Measurements from ENCODE around the gene IL12B. TPM values are rescaled to one million over a fixed set of nuclear protein-coding genes. Genes with fewer than 3 reads are reported as not detected.
A peak's percentile ranks its signal among the peaks of the same experiment; 100 is the strongest.
"Not testable (repeated sequence)": the region's sequence is repeated elsewhere in the genome, so short reads cannot be mapped to it uniquely, and the experiment has no call there.

Gene IL12B
- total RNA-seq, 4 donors from 2014 or later: not detected

DNA sequence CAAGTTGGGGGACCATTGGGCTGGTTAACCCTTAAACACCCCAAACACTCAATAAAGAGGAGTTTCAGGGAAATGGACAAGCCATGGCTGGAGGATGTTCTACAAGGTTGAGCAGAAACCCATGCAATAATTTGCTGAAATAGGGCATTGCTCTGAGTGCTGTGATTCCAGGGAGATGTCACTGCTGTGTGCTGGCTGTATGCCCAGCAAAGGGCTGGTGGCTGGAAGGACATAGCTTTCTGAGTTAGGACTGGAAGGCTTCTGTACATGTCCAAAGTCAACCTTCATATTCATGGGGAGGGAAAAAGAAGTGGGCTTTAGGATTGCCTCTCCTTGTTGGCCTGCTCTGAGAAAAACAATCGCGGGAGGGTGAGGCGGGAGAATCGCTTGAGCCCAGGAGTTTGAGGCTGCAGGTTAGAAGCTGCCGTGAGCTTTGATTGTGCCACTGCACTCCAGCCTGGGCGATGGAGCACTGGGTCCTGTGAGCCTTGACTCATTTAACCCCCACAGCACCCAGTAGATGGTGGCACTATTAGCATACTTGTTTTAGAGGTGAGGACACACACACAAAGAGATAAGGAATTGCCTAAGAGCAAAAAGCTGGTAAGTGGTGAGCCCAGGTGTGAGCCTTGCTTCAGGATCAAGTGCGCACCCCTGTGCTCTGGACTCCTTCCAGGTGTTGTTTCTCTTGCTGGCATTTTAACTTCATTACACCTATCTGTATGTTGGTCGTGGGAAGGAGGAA is 20.4 kb downstream of the IL12B start:
- DNase-seq: no peak
- H3K9me3 ChIP-seq: no peaks in the 10 kb centered on the region
- H3K27ac ChIP-seq: no peak overlapping the region
- no peaks in the 10 kb centered on the region for H3K36me3 ChIP-seq
- no peak overlapping the region for H3K4me3 ChIP-seq
- H3K27me3 ChIP-seq: no peaks in the 10 kb centered on the region
- peaks cover 0 to 5% (median 0%) of the 10 kb centered on the region in 4 donors for H3K4me1 ChIP-seq
- TF ChIP-seq, protein P1, sequence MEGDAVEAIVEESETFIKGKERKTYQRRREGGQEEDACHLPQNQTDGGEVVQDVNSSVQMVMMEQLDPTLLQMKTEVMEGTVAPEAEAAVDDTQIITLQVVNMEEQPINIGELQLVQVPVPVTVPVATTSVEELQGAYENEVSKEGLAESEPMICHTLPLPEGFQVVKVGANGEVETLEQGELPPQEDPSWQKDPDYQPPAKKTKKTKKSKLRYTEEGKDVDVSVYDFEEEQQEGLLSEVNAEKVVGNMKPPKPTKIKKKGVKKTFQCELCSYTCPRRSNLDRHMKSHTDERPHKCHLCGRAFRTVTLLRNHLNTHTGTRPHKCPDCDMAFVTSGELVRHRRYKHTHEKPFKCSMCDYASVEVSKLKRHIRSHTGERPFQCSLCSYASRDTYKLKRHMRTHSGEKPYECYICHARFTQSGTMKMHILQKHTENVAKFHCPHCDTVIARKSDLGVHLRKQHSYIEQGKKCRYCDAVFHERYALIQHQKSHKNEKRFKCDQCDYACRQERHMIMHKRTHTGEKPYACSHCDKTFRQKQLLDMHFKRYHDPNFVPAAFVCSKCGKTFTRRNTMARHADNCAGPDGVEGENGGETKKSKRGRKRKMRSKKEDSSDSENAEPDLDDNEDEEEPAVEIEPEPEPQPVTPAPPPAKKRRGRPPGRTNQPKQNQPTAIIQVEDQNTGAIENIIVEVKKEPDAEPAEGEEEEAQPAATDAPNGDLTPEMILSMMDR (IDR thresholded peaks at IDR 0.05): no peak
- no peak for TF ChIP-seq POLR2A (IDR thresholded peaks at IDR 0.05)

DNA sequence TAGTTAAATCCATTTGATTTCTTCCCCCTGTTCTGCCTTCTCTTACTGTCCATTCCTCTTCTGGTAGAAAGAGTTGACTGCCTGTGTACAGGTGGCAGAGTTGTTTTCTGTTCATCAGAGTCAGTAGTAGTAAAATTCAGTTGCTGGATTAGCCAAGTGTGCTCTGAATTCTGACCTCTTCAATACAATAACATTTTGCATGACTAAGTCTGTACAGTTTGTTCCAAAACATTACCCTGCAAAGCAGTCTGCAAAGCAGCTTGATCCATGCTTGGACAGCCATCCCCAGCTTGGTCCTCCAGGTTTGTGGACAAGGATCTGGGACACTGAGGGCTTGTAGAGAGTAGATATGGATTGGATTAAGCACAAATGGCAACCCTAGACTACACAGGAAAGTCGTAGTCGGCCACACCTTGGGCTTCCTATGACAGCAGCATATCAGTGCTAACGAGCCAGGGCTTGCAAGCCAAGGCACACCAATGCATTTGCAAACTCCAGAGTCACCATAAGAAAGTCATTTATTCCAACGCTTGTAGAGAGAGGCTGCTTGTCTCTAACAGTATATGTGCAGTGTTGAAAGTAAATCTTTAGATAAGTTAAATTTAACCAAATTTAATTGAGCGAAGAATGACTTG is 25.2 kb downstream of the IL12B start:
- Histone ChIP-seq H3K27me3 (no peaks in the 10 kb centered on the region), H3K4me3 (no peak overlapping the region), H3K27ac (no peak overlapping the region), H3K9me3 (peaks cover 0 to 9% (median 6%) of the 10 kb centered on the region in 4 donors), H3K4me1 (no peaks in the 10 kb centered on the region), H3K36me3 (no peaks in the 10 kb centered on the region)
- no peak for TF ChIP-seq POLR2A (IDR thresholded peaks at IDR 0.05)
- TF ChIP-seq, protein P1 (IDR thresholded peaks at IDR 0.05): no peak
- DNase-seq: no peak

DNA sequence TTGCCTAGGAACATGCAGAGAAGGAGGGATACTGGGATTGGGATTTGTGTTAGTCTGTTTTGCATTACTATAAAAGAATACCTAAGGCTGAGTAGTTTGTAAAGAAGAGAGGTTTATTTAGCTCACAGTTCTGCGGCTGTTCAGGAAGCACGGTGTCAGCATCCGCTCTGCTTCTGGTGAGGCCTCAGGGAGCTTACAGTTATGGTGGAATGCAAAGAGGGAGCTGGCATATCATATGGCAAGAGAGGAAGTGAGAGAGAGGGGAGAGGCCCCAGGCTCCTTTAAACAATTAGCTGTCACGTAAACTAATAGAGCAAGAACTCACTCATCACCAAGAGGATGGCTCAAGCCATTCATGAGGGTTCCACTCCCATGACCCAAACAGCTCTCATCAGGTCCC is 27.0 kb downstream of the IL12B start:
- H3K4me1 ChIP-seq: no peaks in the 10 kb centered on the region
- H3K4me3 ChIP-seq: no peak overlapping the region
- H3K36me3 ChIP-seq: no peaks in the 10 kb centered on the region
- H3K9me3 ChIP-seq: peaks cover 0 to 12% (median 6%) of the 10 kb centered on the region in 4 donors
- H3K27ac ChIP-seq: no peak overlapping the region
- DNase-seq: no peak
- H3K27me3 ChIP-seq: no peaks in the 10 kb centered on the region
- no peak for TF ChIP-seq POLR2A (IDR thresholded peaks at IDR 0.05)
- TF ChIP-seq, protein P1 (IDR thresholded peaks at IDR 0.05): no peak

DNA sequence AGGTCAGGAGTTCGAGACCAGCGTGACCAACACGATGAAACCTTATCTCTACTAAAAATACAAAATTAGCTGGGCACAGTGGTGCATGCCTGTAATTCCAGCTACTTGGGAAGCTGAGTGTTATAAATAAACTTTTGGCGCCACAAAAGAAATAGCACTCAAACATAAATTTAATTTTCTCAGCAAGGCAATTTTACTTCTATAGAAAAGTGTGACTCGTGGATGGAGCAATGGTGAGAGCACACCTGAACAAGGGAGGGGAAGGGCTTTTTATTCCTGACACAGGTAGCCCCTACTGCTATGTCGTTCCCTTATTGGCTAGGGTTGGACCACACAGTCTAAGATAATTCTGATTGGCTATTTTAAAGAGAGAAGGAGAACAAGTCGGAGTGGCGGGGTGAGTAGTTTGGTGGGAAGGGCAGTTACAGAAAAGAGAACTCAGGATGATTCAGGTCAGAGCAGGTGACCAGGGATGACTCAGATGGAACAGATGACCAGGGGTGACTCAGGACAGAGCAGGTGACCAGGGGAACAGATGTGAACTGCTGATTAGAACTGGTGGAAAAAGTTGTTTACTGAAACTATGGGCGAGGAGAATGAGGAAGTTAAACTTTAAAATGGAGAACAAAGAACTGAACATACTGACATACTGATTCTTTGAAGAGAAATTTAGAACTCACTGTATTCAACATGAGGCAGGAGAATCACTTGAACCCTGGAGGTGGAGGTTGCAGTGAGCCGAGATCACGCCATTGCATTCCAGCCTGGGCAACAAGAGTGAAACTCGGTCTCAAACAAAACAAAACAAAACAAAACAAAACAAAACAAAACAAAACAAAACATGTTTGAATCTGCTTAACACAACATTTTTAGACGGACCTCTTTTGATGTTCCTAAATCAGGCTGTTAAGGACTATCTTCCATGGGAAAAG is 28.1 kb downstream of the IL12B start:
- H3K27me3 ChIP-seq, H3K36me3 ChIP-seq, H3K4me1 ChIP-seq, H3K27ac ChIP-seq, H3K4me3 ChIP-seq: not testable (repeated sequence)
- peak in 1 of 3 donors; percentile 20 for DNase-seq
- peaks cover 0 to 16% (median 6%) of the 10 kb centered on the region in 4 donors for H3K9me3 ChIP-seq

DNA sequence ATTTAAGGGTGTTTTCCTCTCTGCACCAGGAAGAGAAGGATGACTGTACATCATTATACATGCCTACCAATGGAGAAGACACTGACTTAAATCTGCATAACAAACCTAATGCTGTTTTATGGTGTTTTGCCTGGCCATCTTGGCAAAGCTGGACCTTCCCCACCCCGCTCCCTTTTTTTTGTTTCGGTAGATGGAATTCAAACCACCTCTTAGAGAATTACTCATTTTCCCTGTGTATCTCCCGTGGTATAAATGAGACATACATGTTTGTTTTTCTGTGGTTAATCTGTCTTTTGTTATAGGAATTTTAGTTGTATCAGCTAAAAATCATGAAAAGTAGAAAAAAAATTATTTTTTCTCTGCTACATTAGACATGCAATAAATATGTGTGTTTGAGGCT is 28.8 kb downstream of the IL12B start:
- no peaks in the 10 kb centered on the region for H3K36me3 ChIP-seq
- DNase-seq: no peak
- no peaks in the 10 kb centered on the region for H3K4me1 ChIP-seq
- H3K4me3 ChIP-seq: no peak overlapping the region
- peaks cover 0 to 16% (median 6%) of the 10 kb centered on the region in 4 donors for H3K9me3 ChIP-seq
- H3K27ac ChIP-seq: no peak overlapping the region
- no peaks in the 10 kb centered on the region for H3K27me3 ChIP-seq
- no peak for TF ChIP-seq POLR2A (IDR thresholded peaks at IDR 0.05)
- TF ChIP-seq, protein P1 (IDR thresholded peaks at IDR 0.05): no peak

DNA sequence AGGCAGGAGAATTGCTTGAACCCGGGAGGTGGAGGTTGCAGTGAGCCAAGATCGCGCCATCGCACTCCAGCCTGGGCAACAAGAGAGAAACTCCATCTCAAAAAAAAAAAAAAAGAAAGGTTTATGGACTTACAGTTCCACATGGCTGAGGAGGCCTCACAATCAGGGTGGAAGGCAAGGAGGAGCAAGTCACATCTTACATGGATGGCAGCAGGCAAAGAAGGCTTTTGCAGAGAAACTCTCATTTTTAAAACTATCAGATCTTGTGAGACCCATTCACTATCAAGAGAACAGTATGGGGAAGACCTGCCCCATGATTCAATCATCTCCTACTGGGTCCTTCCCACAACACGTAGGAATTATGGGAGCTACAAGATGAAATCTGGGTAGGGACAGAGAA is 33.0 kb downstream of the IL12B start:
- not testable (repeated sequence) for DNase-seq, H3K4me3 ChIP-seq, H3K36me3 ChIP-seq, H3K4me1 ChIP-seq, H3K27ac ChIP-seq, H3K27me3 ChIP-seq
- H3K9me3 ChIP-seq: peaks cover 0 to 16% (median 4%) of the 10 kb centered on the region in 4 donors
